GM19328 (cell line): Measurements from ENCODE around the gene NUFIP1.
"Not testable (repeated sequence)": the region's sequence is repeated elsewhere in the genome, so short reads cannot be mapped to it uniquely, and the experiment has no call there.

Source experiments
- ATAC-seq: cut with Tn5 transposase; IDR thresholded peaks from one replicate; pipeline ENCODE4 v1.9.1; 2021; ENCODE audit warnings: mild to moderate bottlenecking, moderate library complexity; ENCODE audit not compliant: unreplicated experiment

NUFIP1 gene

DNA sequence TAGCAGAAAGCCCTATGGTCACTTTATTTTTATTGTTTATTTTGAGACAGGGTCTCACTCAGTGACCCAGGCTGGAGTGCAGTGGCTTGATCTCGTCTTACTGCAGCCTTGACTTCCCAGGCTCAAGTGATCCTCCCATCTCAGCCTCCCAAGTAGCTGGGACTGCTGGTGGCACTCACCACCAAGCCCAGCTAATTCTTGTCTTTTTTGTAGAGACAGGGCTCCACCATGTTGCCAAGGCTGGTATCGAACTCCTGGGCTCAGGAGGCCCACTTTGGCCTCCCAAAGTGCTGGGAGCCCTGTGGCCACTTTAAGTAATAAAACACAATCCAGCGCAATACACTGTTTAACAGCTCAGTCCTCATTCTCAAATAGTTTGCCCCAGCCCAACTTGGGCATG, 69.3 kb downstream of the NUFIP1 start:
- ATAC-seq: no peak

DNA sequence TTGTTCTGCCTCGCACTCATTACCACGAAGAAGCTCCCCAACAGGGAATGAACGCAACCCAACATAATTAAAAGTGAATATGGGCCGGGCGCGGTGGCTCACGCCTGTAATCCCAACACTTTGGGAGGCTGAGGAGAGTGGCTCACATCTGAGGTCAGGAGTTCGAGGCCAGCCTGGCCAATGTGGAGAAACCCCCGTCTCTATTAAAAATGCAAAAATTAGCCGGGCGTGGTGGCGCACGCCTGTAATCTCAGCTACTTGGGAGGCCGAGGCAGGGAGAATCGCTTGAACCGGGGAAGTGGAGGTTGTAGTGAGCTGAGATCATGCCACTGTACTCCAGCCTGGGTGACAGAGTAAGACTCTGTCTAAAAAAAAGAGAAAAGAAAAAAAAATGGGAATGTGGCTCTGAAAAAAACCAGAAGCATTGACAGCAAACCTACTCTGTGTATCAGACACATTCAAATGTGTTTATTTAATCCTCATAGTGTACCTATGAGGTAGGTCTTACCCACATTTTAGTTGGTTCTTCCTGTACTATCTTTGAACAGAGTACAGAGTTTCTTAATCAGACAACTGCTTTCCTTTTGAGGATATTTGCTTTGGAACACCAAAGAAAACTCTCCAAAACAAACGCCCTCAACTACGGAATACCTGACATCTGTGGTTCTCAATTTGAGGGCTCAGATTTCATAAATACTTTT, 70.0 kb downstream of the NUFIP1 start:
- no peak for ATAC-seq

DNA sequence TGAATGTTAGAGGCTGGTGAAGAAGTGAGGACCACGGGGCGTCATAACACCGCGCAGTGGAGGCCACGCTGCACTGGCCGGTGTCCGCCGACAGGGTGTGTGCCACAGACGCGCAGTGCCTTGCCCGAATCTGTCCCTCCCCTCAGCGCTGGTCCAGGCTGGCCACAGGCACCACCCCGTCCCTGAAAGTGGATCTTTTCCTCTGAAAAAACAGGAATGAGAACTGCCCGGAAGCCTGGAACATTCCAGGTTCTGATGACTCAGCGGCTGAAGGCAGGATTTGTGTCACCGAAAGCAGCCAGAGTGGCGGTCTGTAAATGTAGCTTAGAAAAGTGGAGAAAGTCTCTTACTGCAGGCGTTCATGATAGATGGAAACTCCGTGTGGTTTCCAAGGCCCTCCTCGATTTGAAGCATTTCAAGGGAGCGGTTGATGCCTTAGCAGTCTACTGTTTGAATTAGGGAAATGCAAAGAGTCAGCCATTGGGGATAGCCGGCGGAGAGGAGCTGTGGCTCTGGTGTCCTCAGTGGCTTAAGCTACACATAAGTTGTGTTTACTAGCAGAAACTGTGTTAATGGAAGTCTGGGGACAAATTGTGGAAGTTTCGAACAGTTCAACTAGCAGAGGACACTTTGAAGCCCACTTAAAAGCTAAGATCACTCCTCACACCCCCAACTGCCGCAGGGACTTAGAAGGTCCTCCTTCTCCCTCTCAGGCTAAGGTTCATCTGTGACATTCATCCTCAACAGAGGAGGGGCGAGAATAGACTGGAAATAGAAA, 70.8 kb downstream of the NUFIP1 start:
- ATAC-seq: peak; percentile 71

DNA sequence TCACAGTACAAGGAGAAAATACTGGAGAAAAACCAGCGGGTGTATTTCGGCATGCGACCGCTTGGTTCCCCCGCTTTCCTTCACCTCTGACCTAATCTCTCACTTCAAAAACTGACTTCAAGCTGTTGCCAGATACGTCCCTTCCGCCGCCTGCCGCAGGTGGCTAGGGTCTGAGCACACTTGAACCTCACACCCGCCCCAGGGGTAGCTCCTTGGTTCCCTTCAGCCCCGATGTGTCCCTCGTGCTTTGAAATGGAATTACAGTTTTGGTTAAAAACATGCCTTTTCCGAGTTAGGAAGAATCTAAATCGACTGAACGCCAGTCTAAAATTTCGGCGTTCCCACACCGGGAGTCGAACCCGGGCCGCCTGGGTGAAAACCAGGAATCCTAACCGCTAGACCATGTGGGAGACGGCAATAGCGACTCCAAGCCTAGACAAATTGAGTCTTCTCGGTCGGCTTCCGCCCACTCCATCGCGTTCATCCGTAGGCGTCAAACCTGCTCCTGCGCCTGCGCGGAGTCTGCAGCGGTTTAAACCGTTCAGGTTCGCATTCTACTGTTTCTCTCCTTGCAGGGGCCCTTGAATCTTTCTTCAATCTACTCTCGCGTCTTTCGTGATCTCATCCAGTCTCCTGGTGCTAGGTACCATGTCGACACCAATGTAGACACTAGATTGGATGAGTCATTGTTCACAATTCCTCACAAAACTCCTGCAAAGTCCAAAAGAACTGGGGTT, 71.5 kb downstream of the NUFIP1 start:
- peak; percentile 81 for ATAC-seq

DNA sequence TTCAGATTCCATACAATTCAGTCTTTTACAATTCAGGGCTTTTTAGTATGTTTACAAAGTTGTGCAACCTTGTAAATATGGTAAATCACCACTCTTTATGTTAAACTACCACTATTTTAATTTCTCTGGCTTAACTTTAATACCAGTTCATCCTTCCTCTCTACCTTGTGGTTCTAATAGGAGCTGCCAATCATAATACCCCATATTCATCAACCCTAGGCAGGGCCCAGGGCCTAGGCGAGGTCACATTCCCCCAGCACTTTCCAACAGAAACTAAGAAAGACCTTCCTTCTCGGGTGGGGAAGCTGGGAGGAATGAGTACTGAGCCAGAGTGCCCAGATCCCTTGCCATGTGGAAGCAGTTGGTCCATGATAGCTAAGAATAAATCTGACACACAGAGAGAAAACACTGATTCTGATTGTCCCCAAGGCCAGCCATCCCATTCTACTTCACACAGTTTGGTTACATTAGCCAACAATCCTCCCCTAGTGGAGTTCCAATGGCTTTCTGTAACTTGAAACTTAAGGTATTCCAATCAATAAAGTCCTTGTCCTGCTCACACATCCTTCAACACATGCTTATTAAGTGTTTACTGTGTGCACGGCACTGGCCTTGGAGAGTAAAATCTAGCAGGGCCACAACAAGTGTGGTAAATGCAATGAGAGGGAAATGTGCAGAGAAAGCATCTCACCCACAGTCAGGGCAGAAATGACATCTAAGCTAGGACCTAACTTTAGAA, 76.8 kb downstream of the NUFIP1 start:
- ATAC-seq: no peak

DNA sequence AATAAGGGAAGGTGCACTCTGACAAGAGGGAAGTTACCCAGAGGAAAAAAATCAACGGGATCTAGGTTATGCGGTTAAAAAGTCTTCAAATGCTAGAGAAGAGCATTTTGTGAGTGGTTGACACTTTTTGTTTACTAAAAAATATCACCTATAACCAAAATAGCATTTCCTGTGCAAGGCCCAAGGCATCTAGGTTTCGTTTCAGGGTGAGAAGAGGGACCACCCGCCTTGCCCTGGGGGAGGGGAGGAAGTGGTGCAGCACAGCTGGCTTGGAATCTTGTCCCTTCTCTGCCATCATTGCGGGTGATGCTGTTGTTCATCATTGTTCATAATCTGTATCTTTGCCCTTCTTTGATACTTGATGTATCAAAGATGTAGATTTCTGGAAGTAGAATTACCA, 80.6 kb downstream of the NUFIP1 start:
- no peak for ATAC-seq

DNA sequence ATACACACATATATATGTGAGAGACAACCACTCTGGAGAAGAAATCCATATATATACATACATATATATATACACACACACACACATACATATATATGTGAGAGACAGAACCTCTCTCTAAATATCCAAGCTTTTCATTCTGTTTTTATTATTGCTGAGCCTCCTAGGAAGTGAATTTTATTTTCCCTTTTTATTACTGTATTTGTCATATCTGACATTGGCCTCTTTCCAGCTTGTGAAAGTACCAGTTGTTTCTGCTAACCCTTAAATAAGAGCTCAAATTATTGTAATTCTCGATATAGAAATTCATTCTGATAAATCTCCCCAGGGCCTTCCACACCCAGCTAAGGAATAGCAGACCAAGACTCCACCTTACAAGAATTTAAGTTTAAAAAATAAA, 81.0 kb downstream of the NUFIP1 start:
- no peak for ATAC-seq

DNA sequence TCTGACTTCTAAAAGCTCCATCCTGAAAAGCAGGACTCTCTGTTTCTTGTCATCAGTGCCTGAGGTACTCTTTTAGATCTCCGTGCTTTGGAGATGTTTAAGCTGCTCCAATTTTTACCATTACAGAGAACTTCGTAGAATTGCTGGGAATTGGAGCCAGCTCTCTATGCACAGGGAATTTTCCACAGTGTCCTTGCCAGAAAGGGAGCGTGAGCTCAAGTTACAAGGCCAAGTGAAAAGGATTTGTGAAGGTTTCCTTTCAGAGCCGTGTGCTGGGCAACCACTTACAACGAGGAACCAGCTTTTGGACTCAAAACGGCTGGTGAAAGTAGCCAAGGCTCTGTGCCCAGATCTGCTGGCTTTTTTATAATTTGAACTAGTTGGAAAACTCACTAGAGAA, 82.6 kb downstream of the NUFIP1 start:
- ATAC-seq: no peak

DNA sequence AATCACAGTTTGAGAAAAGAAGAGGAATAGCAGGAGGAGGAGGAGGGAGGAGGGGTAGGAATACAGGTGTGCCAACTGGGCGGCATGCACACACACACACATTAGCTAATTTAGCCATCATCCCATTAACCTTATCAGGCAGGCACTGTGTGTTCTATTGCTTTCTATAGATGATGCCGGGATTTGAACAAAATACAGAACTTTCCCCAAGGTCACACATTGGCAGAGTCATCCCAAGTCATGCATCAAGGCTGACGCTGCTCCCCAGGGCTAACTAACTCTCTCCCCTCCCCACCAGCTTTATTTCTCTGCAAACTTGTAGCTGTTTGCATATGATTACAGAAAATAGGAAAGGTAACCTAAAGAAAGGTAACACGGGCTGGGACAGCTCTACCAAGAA, 83.0 kb downstream of the NUFIP1 start:
- no peak for ATAC-seq

DNA sequence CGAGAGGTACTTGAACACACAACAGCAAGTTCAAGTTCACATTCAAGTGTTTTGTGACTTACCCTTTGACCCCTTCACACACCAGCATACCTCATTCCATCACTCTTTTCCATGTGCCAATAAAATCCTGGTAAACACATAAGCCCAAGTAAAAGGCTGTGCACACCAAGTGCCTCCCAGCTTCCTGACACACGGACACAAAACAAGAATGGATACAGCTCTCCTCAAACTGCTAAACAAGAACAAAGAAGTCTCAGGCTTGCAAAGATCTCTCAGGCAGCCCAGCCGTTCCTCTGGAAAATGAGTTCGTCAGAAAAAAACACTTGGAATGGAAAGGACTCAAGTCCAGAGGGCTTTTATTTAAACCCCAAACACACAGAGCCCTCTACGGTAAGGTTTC, 83.7 kb downstream of the NUFIP1 start:
- no peak for ATAC-seq

DNA sequence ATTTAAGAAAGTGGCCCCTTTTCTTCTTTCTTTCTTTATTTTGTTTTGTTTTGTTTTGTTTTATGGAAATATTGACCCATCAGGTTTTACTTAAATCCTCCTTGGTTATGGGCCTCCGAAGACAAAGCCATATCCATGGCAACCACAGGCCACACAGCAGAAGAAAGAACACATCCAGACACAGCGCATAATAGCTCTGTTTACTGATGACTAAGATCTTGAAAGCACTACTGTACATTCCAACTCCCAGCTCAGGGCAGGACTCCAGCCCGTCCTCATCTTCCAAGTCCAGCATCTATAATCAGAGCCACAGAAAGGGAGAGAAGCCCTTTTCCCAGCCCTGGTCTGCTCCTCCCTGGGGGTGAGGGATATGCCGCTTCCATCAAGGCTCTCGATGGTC, 84.3 kb downstream of the NUFIP1 start:
- ATAC-seq: no peak

DNA sequence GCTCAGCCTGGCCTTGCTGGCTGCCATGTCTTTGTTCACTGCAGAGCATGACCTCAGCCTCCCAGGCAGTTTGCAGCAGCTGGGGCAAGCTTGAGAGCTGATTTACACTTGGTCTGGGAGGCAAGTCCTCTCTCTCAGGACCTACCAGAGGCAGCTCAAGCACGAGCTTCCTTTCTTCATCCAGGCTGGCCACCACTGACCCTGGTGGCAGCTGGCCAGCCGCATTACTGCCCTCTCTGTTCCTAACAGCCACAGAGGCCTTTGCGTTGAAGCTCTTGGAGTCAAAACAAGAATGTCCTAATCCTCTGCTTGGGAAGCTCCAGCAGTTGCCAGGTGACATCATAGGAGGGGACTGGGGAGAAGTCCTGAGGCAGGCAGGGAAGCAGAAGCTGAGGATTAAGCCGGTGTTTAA, 85.7 kb downstream of the NUFIP1 start:
- no peak for ATAC-seq

DNA sequence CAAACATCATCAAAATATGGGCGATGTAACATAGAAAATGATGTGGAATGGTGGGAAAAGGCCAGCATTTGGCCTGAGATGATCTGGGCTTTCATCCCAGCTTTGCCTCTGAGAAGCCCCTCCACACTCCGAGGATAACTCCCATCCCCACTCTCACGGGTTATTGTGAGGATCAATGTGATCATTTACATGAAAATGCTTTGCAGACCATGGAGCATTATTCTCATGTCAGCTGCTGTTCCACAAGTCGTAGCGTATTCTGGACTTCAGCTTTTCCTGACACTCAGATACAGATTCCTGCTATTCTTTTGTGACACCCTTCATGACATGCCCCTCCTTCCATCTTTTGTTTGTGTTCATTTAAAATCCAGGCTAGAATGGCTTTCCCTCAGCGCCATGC, 86.5 kb downstream of the NUFIP1 start:
- no peak for ATAC-seq

DNA sequence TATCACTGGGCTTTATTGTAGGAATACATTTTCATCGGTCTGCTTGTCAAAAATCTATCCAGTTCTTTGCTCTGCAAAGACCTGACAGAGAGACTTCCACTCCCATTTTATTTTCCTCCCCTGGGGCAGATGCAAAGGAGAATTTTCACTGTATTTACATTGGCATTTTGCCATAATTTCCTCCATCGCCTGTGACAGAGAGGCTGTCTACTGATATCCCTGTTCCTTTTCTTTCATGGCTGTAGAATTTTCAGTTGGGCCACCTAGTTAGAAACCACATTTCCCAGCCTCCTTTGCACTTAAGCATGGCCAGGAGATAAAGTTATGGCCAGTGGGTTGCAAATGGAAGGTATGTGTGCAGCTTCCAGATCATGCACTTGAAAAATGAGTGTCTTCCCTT, 89.3 kb downstream of the NUFIP1 start:
- no peak for ATAC-seq

DNA sequence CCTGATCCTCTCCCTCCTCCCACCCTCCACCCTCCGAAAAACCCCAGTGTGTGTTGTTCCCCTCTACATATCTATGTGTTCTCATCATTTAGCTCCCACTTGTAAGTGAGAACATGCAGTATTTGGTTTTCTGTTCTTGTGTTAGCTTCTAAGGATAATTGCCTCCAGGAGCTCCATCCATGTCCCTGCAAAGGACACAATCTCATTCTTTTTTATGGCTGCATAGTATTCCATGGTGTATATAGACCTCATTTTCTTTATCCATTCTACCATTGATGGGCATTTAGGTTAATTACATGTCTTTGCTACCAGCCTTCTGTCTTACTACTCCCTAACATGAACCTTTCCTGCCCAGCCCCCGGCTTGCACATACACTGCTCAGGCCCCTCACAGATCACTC, 91.0 kb downstream of the NUFIP1 start:
- ATAC-seq: not testable (repeated sequence)

DNA sequence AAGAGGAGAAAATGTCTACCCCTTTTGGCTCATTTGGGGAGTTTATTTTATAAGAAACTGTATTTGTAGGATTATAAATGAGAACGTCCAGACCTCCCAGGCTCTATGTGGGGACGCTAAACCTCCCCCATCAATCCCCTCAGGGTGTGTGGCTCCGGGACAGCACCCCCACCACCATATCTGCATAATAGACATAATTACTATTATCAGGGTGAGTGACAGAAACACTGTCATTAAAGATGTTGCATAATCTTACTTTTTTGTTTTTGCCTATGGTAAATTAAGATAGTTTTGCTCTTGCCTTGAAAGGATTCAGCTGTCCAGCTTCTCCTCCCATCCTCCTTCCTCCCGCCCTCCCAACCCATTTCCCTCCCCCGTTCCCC, 93.3 kb downstream of the NUFIP1 start:
- no peak for ATAC-seq

DNA sequence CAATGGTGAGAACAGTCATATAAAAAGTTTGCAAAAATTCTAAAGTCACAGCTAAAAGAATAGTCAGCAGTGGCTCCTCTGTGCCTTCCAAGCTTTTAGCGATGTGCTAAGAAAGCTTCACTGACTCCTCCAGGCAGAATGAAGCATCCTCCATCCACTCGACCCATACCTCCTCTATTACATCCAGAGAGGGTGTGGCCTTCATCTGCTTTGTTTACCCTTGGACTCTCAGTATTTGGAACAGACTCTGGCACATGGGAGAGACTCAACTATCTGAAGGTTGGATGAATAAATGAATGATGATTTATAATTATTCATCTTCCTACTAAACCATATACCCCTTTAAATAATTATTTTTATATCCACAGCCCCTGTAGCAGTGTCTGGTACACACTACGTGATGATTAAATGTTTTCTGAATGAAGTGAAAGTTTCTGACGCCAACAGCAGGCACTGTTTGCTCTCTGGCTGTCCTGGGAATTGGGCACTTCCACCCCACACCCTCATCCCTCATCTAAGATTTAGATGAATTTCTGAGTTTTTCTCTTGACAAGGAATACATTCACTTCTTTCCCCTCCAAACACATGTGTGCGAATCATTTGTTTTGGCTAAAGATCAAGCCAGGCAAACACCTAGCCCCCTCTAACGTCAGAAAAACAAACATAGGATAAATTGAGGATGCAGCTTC, 93.9 kb downstream of the NUFIP1 start:
- ATAC-seq: no peak

DNA sequence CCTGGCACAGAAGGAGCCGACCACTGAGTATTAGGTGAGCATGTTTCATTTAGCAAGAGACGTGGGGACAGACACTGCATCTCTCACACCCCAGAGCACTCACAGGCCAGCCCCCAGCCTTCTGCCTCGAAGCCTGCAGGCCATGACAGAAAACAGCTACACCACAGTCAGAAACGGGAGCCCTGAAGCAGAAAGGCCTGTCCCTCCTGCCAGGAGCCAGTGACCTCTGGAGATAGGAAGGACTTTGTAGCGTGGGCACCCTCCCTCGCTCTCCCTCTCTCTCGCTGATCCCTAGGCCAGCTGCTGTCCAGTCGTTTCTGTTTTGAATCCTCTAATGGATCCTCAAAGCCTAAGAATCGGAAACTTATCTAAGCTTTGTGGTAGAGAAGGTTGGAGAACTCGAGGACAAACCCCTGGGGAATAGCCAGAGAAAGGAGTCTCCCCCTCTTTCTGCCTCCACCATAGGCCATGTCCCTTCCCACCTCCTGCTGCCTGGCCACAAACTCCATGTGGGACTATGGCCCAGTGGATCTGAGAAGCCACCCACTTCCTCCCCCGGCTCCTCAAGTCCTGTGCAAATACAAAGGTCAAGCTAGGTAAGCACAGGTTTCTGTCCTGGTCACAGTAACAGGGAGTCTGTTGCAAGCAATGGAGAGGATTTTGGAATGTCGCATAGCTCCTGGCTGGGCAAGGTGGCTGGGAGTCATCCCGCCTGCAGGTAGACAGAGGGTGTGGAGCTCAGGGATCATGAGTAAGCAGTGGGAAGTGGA, 95.1 kb downstream of the NUFIP1 start:
- ATAC-seq: no peak
